H1 (cell line): ENCODE measurements around the gene SLC48A1. TPM values are rescaled to one million over a fixed set of nuclear protein-coding genes. Genes with fewer than 3 reads are reported as not detected.

Experiments
- CTCF ChIA-PET: fragments of 300-600 bp; sonication (Branson Sonifier 250); formaldehyde crosslinking; loops from one replicate; lab custom pipeline; 2021; ENCODE audit not compliant: partially characterized antibody; lab: Charles Lee
- POLR2A ChIA-PET: fragments of 300-600 bp; sonication (Branson Sonifier 250); formaldehyde crosslinking; loops from one replicate; lab custom pipeline; 2021; ENCODE audit warnings: inconsistent platforms; ENCODE audit not compliant: partially characterized antibody; lab: Charles Lee
- DNase-seq, 2 experiments: peaks; one replicate each; pipeline versions ENCODE4 v3.0.0 to v3.0.0-alpha.2; 2010 to 2022; ENCODE audit warnings: low spot score in 2 of 2, low read depth in 1 of 2, mixed read lengths in 1 of 2
- FAIRE-seq: peaks from 2 replicates; lab custom pipeline; 2011; peaks lifted over from hg19 to GRCh38; lab: Jason Lieb, UNC
- H2AFZ ChIP-seq: 2 replicates; pipeline ENCODE4 v1.8.1; 2012; ENCODE audit warnings: low read length, inconsistent platforms
- H2AK5ac ChIP-seq: 2 replicates; pipeline ENCODE4 v1.6.1; 2013; ENCODE audit warnings: low read depth, low read length
- H2BK120ac ChIP-seq: replicated peaks from 2 replicates; pipeline ENCODE3; 2013; ENCODE audit warnings: low read depth, low read length, inconsistent platforms
- H2BK12ac ChIP-seq: 2 replicates; pipeline ENCODE4 v1.6.1; 2013; ENCODE audit warnings: low read depth, low read length
- H2BK15ac ChIP-seq: 2 replicates; pipeline ENCODE4 v1.6.1; 2013; ENCODE audit warnings: low read length
- H2BK20ac ChIP-seq: 2 replicates; pipeline ENCODE4 v1.6.1; 2013; ENCODE audit warnings: low read length
- H2BK5ac ChIP-seq: 2 replicates; pipeline ENCODE4 v1.6.1; 2013; ENCODE audit warnings: low read depth, low read length
- H3K14ac ChIP-seq: 2 replicates; pipeline ENCODE4 v1.6.1; 2013; ENCODE audit warnings: inconsistent platforms; ENCODE audit not compliant: insufficient read length
- H3K18ac ChIP-seq: 2 replicates; pipeline ENCODE4 v1.6.1; 2013; ENCODE audit warnings: low read length; ENCODE audit errors: extremely low read depth
- H3K23ac ChIP-seq: 2 replicates; pipeline ENCODE4 v1.6.1; 2013; ENCODE audit warnings: inconsistent platforms; ENCODE audit not compliant: insufficient read length
- H3K23me2 ChIP-seq: 2 replicates; pipeline ENCODE4 v1.6.1; 2013; ENCODE audit warnings: low read depth, low read length
- H3K27ac ChIP-seq: 2 replicates; pipeline ENCODE4 v1.6.1; 2011; ENCODE audit warnings: low read depth, low read length, inconsistent platforms
- H3K27me3 ChIP-seq, 4 experiments: replicated peaks in 1 of 4; 1 replicate in 1 of 4; 2 replicates in 3 of 4; pipeline versions ENCODE4 v1.6.1 to v1.8.1; 2011 to 2013; ENCODE audit warnings: low read length in 3 of 4, mild to moderate bottlenecking in 3 of 4, inconsistent platforms in 2 of 4, mixed read lengths in 2 of 4, moderate library complexity in 1 of 4; ENCODE audit not compliant: control insufficient read depth in 3 of 4, insufficient read depth in 3 of 4; ENCODE audit errors: extremely low read depth in 1 of 4
- H3K36me3 ChIP-seq, 4 experiments: 2 replicates each; pipeline versions ENCODE4 v1.6.1 to v1.8.1; 2011 to 2013; ENCODE audit warnings: mild to moderate bottlenecking in 4 of 4, low read length in 3 of 4, moderate library complexity in 2 of 4, control low read depth in 1 of 4, inconsistent platforms in 1 of 4; ENCODE audit not compliant: insufficient read depth in 4 of 4, control insufficient read depth in 2 of 4
- H3K4ac ChIP-seq: replicated peaks from 2 replicates; pipeline ENCODE3; 2013; ENCODE audit warnings: low read length, low read depth, mixed read lengths, inconsistent platforms; ENCODE audit not compliant: insufficient read length
- H3K4me1 ChIP-seq, 4 experiments: replicated peaks in 1 of 4; 1 replicate in 1 of 4; 2 replicates in 3 of 4; pipeline versions ENCODE4 v1.6.1 to v1.8.1; 2011 to 2013; ENCODE audit warnings: low read length in 3 of 4, inconsistent platforms in 2 of 4, mixed read lengths in 1 of 4; ENCODE audit not compliant: insufficient read depth in 4 of 4, control insufficient read depth in 3 of 4
- H3K4me2 ChIP-seq, 2 experiments: 2 replicates each; pipeline versions ENCODE4 v1.6.1 to v1.8.1; 2011 to 2013; ENCODE audit warnings: low read depth in 2 of 2, low read length in 2 of 2, control low read depth in 1 of 2, inconsistent platforms in 1 of 2, mild to moderate bottlenecking in 1 of 2; ENCODE audit not compliant: insufficient read depth in 1 of 2
- H3K4me3 ChIP-seq, 4 experiments: fragments of 200-600, 300-600 bp in 1 of 4; sonication (generic), shearing (Covaris generic), sonication (Bioruptor Twin) in 1 of 4; 2 replicates each; pipeline versions ENCODE4 v1.5.1 to v1.8.1; 2011 to 2016; ENCODE audit warnings: low read length in 4 of 4, low read depth in 3 of 4, control low read depth in 2 of 4, inconsistent platforms in 2 of 4, mild to moderate bottlenecking in 2 of 4, mixed read lengths in 1 of 4, moderate library complexity in 1 of 4; ENCODE audit not compliant: insufficient read depth in 2 of 4; ENCODE audit errors: extremely low read depth in 1 of 4
- H3K56ac ChIP-seq: replicated peaks from 2 replicates; pipeline ENCODE3; 2013; ENCODE audit warnings: low read depth, mild to moderate bottlenecking, mixed read lengths, low read length, inconsistent platforms; ENCODE audit not compliant: insufficient read length
- H3K79me1 ChIP-seq: 2 replicates; pipeline ENCODE4 v1.6.1; 2013; ENCODE audit warnings: low read depth, low read length, control low read depth
- H3K79me2 ChIP-seq, 2 experiments: 2 replicates each; pipeline versions ENCODE4 v1.6.1 to v1.8.1; 2012 to 2013; ENCODE audit warnings: low read length in 2 of 2, mild to moderate bottlenecking in 2 of 2, inconsistent platforms in 1 of 2; ENCODE audit not compliant: insufficient read depth in 2 of 2, control insufficient read depth in 1 of 2
- H3K9ac ChIP-seq, 4 experiments: replicated peaks in 1 of 4; 1 replicate in 1 of 4; 2 replicates in 3 of 4; pipeline versions ENCODE4 v1.6.1 to v1.8.1; 2011 to 2013; ENCODE audit warnings: low read depth in 3 of 4, low read length in 3 of 4, control low read depth in 2 of 4, mild to moderate bottlenecking in 2 of 4, moderate library complexity in 2 of 4, inconsistent platforms in 1 of 4; ENCODE audit errors: extremely low read depth in 1 of 4
- H3K9me3 ChIP-seq, 2 experiments: 2 replicates each; pipeline versions ENCODE4 v1.6.1 to v1.8.1; 2012 to 2013; ENCODE audit warnings: mild to moderate bottlenecking in 2 of 2, moderate library complexity in 2 of 2, control low read depth in 1 of 2, inconsistent platforms in 1 of 2, low read depth in 1 of 2, low read length in 1 of 2, mixed read lengths in 1 of 2; ENCODE audit not compliant: insufficient read depth in 2 of 2
- H4K20me1 ChIP-seq, 2 experiments: replicated peaks in 1 of 2; 2 replicates each; pipeline versions ENCODE3 to v1.8.1; 2011 to 2013; ENCODE audit warnings: inconsistent platforms in 2 of 2, low read length in 2 of 2, mild to moderate bottlenecking in 1 of 2; ENCODE audit not compliant: insufficient read depth in 2 of 2, control insufficient read depth in 1 of 2
- H4K5ac ChIP-seq: 2 replicates; pipeline ENCODE4 v1.6.1; 2013; ENCODE audit warnings: low read length, low read depth, mixed read lengths, inconsistent platforms; ENCODE audit not compliant: insufficient read length
- H4K8ac ChIP-seq: 2 replicates; pipeline ENCODE4 v1.8.0; 2013; ENCODE audit warnings: mild to moderate bottlenecking, moderate library complexity, low read length, inconsistent platforms; ENCODE audit not compliant: insufficient read depth; ENCODE audit errors: extremely low read depth
- H4K91ac ChIP-seq: replicated peaks from 2 replicates; pipeline ENCODE3; 2013; ENCODE audit warnings: low read length, mixed read lengths, inconsistent platforms; ENCODE audit not compliant: insufficient read length
- CHD2 ChIP-seq: IDR thresholded peaks from 2 replicates; pipeline ENCODE4 v1.6.1; 2012; ENCODE audit warnings: low read length, improper control_type of control experiment
- HDAC6 ChIP-seq: IDR thresholded peaks from one replicate; pipeline ENCODE4 v1.7.1; 2012; ENCODE audit warnings: low read depth, mild to moderate bottlenecking, inconsistent platforms, low read length, moderate library complexity
- RXRA ChIP-seq: IDR thresholded peaks from 2 replicates; pipeline ENCODE4 v1.6.1; 2011; ENCODE audit warnings: low read depth, mild to moderate bottlenecking, low read length, moderate library complexity; ENCODE audit not compliant: insufficient read depth
- SIN3A ChIP-seq, 2 experiments: IDR thresholded peaks in 1 of 2; conservative IDR thresholded peaks in 1 of 2; 2 replicates each; pipeline ENCODE4 v1.6.1; 2011 to 2012; ENCODE audit warnings: low read length in 2 of 2, improper control_type of control experiment in 1 of 2, low read depth in 1 of 2, mild to moderate bottlenecking in 1 of 2
- SP4 ChIP-seq: IDR thresholded peaks from 2 replicates; pipeline ENCODE4 v1.6.1; 2012; ENCODE audit warnings: low read length, inconsistent platforms
- TAF1 ChIP-seq: IDR thresholded peaks from 2 replicates; pipeline ENCODE4 v1.6.1; 2011; ENCODE audit warnings: mild to moderate bottlenecking, low read depth, low read length
- TCF12 ChIP-seq: IDR thresholded peaks from 2 replicates; pipeline ENCODE4 v1.6.1; 2011; ENCODE audit warnings: low read depth, mild to moderate bottlenecking, low read length
- WGBS, 2 experiments: shearing (Covaris generic) in 1 of 2; methylation state at CpG; one replicate each; pipeline versions ENCODE4 v1.1.6 to v1.1.7; 2013 to 2015; ENCODE audit warnings: low lambda C conversion rate in 2 of 2, mixed read lengths in 2 of 2, inconsistent platforms in 1 of 2, low coverage in 1 of 2, missing lambda C conversion rate in 1 of 2; ENCODE audit not compliant: insufficient replicate concordance in 2 of 2, insufficient coverage in 1 of 2, insufficient read length in 1 of 2; ENCODE audit errors: extremely low coverage in 1 of 2, missing lambda C conversion rate in 1 of 2; 5-methylcytosine and 5-hydroxymethylcytosine counted together
- polyA plus RNA-seq, 7 experiments: library from polyadenylated mRNA; depleted of rRNA in 3 of 7; stranded (reverse) in 5 of 7; unstranded in 2 of 7; fragments of >200 nt in 5 of 7; fragments of 200-250 nt in 2 of 7; gene quantifications; 1 replicate in 5 of 7; 2 replicates in 1 of 7; 4 replicates in 1 of 7; pipeline versions ENCODE4 v1.2.1 to v1.2.3, GENCODE V29; 2011 to 2013; ENCODE audit warnings: missing spikeins in 2 of 7, mixed read lengths in 2 of 7
- total RNA-seq: library from RNA; stranded (reverse); fragmentation: NEBNext Ultra II Directional; extraction: Animal tissue kit (Norgen Biotek cat#: 25700); gene quantifications from 2 replicates; pipeline ENCODE4 v1.2.1, GENCODE V29; 2021

The SLC48A1 gene
- total and polyA plus RNA-seq, 2 of the 8 experiments (the other 6 are each of a cell fraction or from before 2014, with no cell fraction given) = 9.5 to 14.1 TPM

- POLR2A ChIA-PET = interaction anchor here (0.8 to 5.6 kb wide), 11 partner anchors 10 to 50 kb away, joined by 3 to 78 read pairs (median 4); partner anchors contain the start of gene SLC48A1
- FAIRE-seq (no peak), DNase-seq (peak in 1 of 2 experiments; percentile 61)
- no peak overlapping the region for H3K14ac ChIP-seq
- no peaks in the 10 kb centered on the region for H4K20me1 ChIP-seq
- CTCF ChIA-PET = interaction anchor here (0.9 to 64.6 kb wide), 16 partner anchors 21 to 283 kb away, joined by 3 to 2442 read pairs (median 4); partner anchors contain the start of genes ENDOU and SLC48A1
- H4K5ac ChIP-seq = no peak overlapping the region
- H3K9me3 ChIP-seq = no peaks in the 10 kb centered on the region
- peaks cover 0 to 2% (median 0%) of the 10 kb centered on the region in 4 experiments; a peak in 2 of 7 replicates for H3K27me3 ChIP-seq
- peak overlapping the region; percentile 13; the same call in 1 of the 2 replicates for H2AFZ ChIP-seq
- H3K9ac ChIP-seq = 0 out of 7 replicates have a peak overlapping the region, but pooled peaks of 1 of the 4 experiments have one; percentile 19
- no peaks in the 10 kb centered on the region for H3K79me2 ChIP-seq
- H3K4me3 ChIP-seq = peak overlapping the region; percentile 32 to 72 (median 45); a peak in 7 of 8 replicates
- peak overlapping the region; percentile 59 to 77 for H3K4me2 ChIP-seq
- H2BK20ac ChIP-seq = 0 out of 2 replicates have a peak overlapping the region, but pooled peaks have one; percentile 21
- peak overlapping the region; percentile 75; the same call in 1 of the 2 replicates for H2BK5ac ChIP-seq
- peaks cover 14 to 25% (median 16%) of the 10 kb centered on the region in 4 experiments for H3K4me1 ChIP-seq
- H3K23ac ChIP-seq = no peak overlapping the region
- peak overlapping the region; percentile 97; the same call in 1 of the 2 replicates for H2BK15ac ChIP-seq
- peak overlapping the region; percentile 96; the same call in 1 of the 2 replicates for H2BK12ac ChIP-seq
- no peaks in the 10 kb centered on the region for H3K36me3 ChIP-seq
- no peak overlapping the region for H3K27ac ChIP-seq
- H3K4ac ChIP-seq = no peak overlapping the region
- peak overlapping the region; percentile 78 for H3K18ac ChIP-seq
- peak overlapping the region; percentile 33 for H2BK120ac ChIP-seq
- WGBS, 2 experiments = 67% methylated on average over 18 of the region's 20 CpGs; no CpG with 5 or more reads in 1 of the 2 experiments
- H3K56ac ChIP-seq = no peak overlapping the region
- peak overlapping the region; percentile 68 for H4K91ac ChIP-seq
- H2AK5ac ChIP-seq = peak overlapping the region; percentile 77; the same call in 1 of the 2 replicates
- peaks cover 8% of the 10 kb centered on the region; the same call in 1 of the 2 replicates for H3K23me2 ChIP-seq
- no peak overlapping the region; the same call in 1 of the 2 replicates for H4K8ac ChIP-seq
- H3K79me1 ChIP-seq = no peaks in the 10 kb centered on the region
- no peak for TF ChIP-seq SP4
- no peak for TF ChIP-seq HDAC6
- no peak for TF ChIP-seq CHD2
- TF ChIP-seq SIN3A (conservative IDR thresholded peaks at IDR 0.05 in 1 of 2, IDR thresholded peaks at IDR 0.05 in 1 of 2; ENCODE audit: low read depth in 1 of 2, low read length in 2 of 2) = no peak
- no peak for TF ChIP-seq TAF1
- TF ChIP-seq TCF12 = no peak
- TF ChIP-seq RXRA = no peak
Measured at GRCh38 chr12:47757840-47758583, 15.0 kb upstream of the SLC48A1 start.
